HepG2 (cell line): ENCODE measurements around the gene AMOTL1. TPM values are rescaled to one million over a fixed set of nuclear protein-coding genes. Genes with fewer than 3 reads are reported as not detected.

Source experiments
- BCLAF1 ChIP-seq: fragments of 450-650 bp; IDR thresholded peaks from 2 replicates; pipeline ENCODE4 v1.6.1; 2017; ENCODE audit warnings: mild to moderate bottlenecking
- DDIT3 ChIP-seq: sonication (generic); formaldehyde crosslinking; IDR thresholded peaks from 2 replicates; pipeline ENCODE4 v1.4.0; 2020; ENCODE audit warnings: mild to moderate bottlenecking, missing genetic modification reagents
- MIER2 ChIP-seq: IDR thresholded peaks from 2 replicates; pipeline ENCODE4 v1.6.1; 2016; ENCODE audit warnings: missing biosample characterization, missing genetic modification reagents
- SSRP1 ChIP-seq: IDR thresholded peaks from 2 replicates; pipeline ENCODE4 v1.6.1; 2016; ENCODE audit warnings: control low read depth
- THAP9 ChIP-seq: sonication (generic); formaldehyde crosslinking; IDR thresholded peaks from 2 replicates; pipeline ENCODE4; 2020; ENCODE audit warnings: missing genetic modification reagents, mild to moderate bottlenecking, borderline replicate concordance
- ZKSCAN8 ChIP-seq: IDR thresholded peaks from 2 replicates; pipeline ENCODE4 v1.6.1; 2016; ENCODE audit warnings: borderline replicate concordance, missing genetic modification reagents, missing compliant biosample characterization
- ZNF274 ChIP-seq: sonication (generic); formaldehyde crosslinking; IDR thresholded peaks from 2 replicates; pipeline ENCODE4 v1.5.1; 2020; ENCODE audit warnings: mild to moderate bottlenecking, missing genetic modification reagents
- ZNF678 ChIP-seq: sonication (generic); formaldehyde crosslinking; IDR thresholded peaks from 2 replicates; pipeline ENCODE4 v1.4.0; 2020; ENCODE audit warnings: mild to moderate bottlenecking, missing genetic modification reagents
- polyA plus RNA-seq, 8 experiments: library from polyadenylated mRNA; depleted of rRNA in 3 of 8; stranded (reverse) in 7 of 8; unstranded in 1 of 8; fragments of >200 nt; fragmentation: Illumina TruSeq in 4 of 8; extraction: Trizol in 4 of 8; gene quantifications; 2 replicates each; pipeline versions ENCODE4 v1.2.1 to v1.2.3, GENCODE V29; 2011 to 2016; ENCODE audit warnings: low read depth in 4 of 8, missing spikeins in 1 of 8, mixed read lengths in 1 of 8; ENCODE audit not compliant: insufficient read depth in 1 of 8
- total RNA-seq, 5 experiments: library from RNA; depleted of rRNA; stranded (reverse); fragments of >200 nt; fragmentation: Illumina TruSeq; extraction: Trizol; gene quantifications; 2 replicates each; pipeline ENCODE4 v1.2.3, GENCODE V29; 2016; ENCODE audit warnings: low read depth in 1 of 5

The AMOTL1 gene
- total and polyA plus RNA-seq, 2 of the 13 experiments (the other 11 are each of a cell fraction or from before 2014, with no cell fraction given), result 0.01 to 0.20 TPM

- no peak for TF ChIP-seq ZKSCAN8 (CRISPR knock-in tag)
- no peak for TF ChIP-seq MIER2 (CRISPR knock-in tag)
- TF ChIP-seq BCLAF1, result no peak
- TF ChIP-seq ZNF678, result no peak
- no peak for TF ChIP-seq DDIT3 (CRISPR knock-in tag)
- no peak for TF ChIP-seq SSRP1 (CRISPR knock-in tag)
- no peak for TF ChIP-seq THAP9 (CRISPR knock-in tag)
- TF ChIP-seq ZNF274 (CRISPR knock-in tag), result no peak
Measured at GRCh38 chr11:94738746-94739145, 29.4 kb upstream of the AMOTL1 start (continued).
